Measurements from ENCODE around the gene NPM1.
"Not testable (repeated sequence)": the region's sequence is repeated elsewhere in the genome, so short reads cannot be mapped to it uniquely, and the experiment has no call there.

Gene NPM1

GRCh38 chr5:171386861-171387344 is 746 bp upstream of the NPM1 start:
- no peak for DNase-seq

- peak; percentile 85 for DNase-seq
Observed at GRCh38 chr5:171387970-171388815, 544 bp downstream of the NPM1 start.

- DNase-seq = no peak
Observed at GRCh38 chr5:171388816-171389168, 1.1 kb downstream of the NPM1 start.

- DNase-seq = no peak
Observed at GRCh38 chr5:171390883-171391677, 3.4 kb downstream of the NPM1 start.

- DNase-seq = no peak
Observed at GRCh38 chr5:171391996-171392577, 4.4 kb downstream of the NPM1 start.

- no peak for DNase-seq
Observed at GRCh38 chr5:171392585-171393159, 5.0 kb downstream of the NPM1 start.

- DNase-seq = no peak
Observed at GRCh38 chr5:171395042-171395441, 7.4 kb downstream of the NPM1 start.

GRCh38 chr5:171396583-171396982 is 8.9 kb downstream of the NPM1 start:
- not testable (repeated sequence) for DNase-seq

GRCh38 chr5:171397190-171397589 is 9.5 kb downstream of the NPM1 start:
- DNase-seq = no peak

GRCh38 chr5:171397599-171397998 is 9.9 kb downstream of the NPM1 start:
- no peak for DNase-seq

GRCh38 chr5:171398660-171399059 is 11.0 kb downstream of the NPM1 start:
- DNase-seq = not testable (repeated sequence)

- no peak for DNase-seq
Observed at GRCh38 chr5:171400169-171400568, 12.5 kb downstream of the NPM1 start.

- DNase-seq = no peak
Observed at GRCh38 chr5:171401167-171401947, 13.7 kb downstream of the NPM1 start.

- not testable (repeated sequence) for DNase-seq
Observed at GRCh38 chr5:171402751-171403150, 15.1 kb downstream of the NPM1 start.

GRCh38 chr5:171405615-171406014 is 18.0 kb downstream of the NPM1 start:
- DNase-seq = no peak

- no peak for DNase-seq
Observed at GRCh38 chr5:171407234-171407633, 19.6 kb downstream of the NPM1 start.

- no peak for DNase-seq
Observed at GRCh38 chr5:171409164-171410136, 21.8 kb downstream of the NPM1 start.

- DNase-seq = no peak
Observed at GRCh38 chr5:171410181-171410580, 22.5 kb downstream of the NPM1 start.

GRCh38 chr5:171412186-171412585 is 24.5 kb downstream of the NPM1 start:
- DNase-seq = no peak

- DNase-seq = no peak
Observed at GRCh38 chr5:171413153-171413910, 25.7 kb downstream of the NPM1 start.

Data from activated T-cell treated with anti-CD3 and anti-CD28 coated beads for 4 hours (primary cell).